Chondrocyte (in vitro differentiated cells): ENCODE measurements around the gene ADAM20. TPM values are rescaled to one million over a fixed set of nuclear protein-coding genes. Genes with fewer than 3 reads are reported as not detected.

Experiments
- DNase-seq: peaks from one replicate; pipeline ENCODE4 v3.0.0; 2021; ENCODE audit warnings: mixed read lengths, low spot score
- H3K27ac Mint-ChIP-seq: one replicate; pipeline ENCODE4 v1.8.0; 2021; ENCODE audit warnings: mild to moderate bottlenecking, moderate library complexity, mixed read lengths; ENCODE audit not compliant: unreplicated experiment
- H3K27me3 Mint-ChIP-seq: 2 replicates; pipeline ENCODE4 v1.8.0; 2021; ENCODE audit warnings: low read depth, mixed read lengths
- H3K36me3 Mint-ChIP-seq: 2 replicates; pipeline ENCODE4 v1.8.0; 2021; ENCODE audit warnings: low read depth, mixed read lengths
- H3K4me1 Mint-ChIP-seq: 2 replicates; pipeline ENCODE4 v1.8.0; 2021; ENCODE audit warnings: low read depth, mild to moderate bottlenecking, mixed read lengths
- H3K4me3 Mint-ChIP-seq: one replicate; pipeline ENCODE4 v1.8.0; 2021; ENCODE audit warnings: mild to moderate bottlenecking, moderate library complexity, mixed read lengths; ENCODE audit not compliant: unreplicated experiment
- H3K9me3 Mint-ChIP-seq: 2 replicates; pipeline ENCODE4 v1.8.0; 2021; ENCODE audit warnings: low read depth, mixed read lengths
- CTCF ChIP-seq: fragments of 200-600 bp; sonication (generic); IDR thresholded peaks from 2 replicates; pipeline ENCODE4 v1.5.0; 2021; ENCODE audit warnings: antibody characterized with exemption, mild to moderate bottlenecking, moderate library complexity
- total RNA-seq: library from RNA; stranded (reverse); gene quantifications from 3 replicates; pipeline ENCODE4 v1.2.1, GENCODE V29; 2021

Gene ADAM20
- total RNA-seq, 1 donor from 2014 or later: 0.35 TPM

- Mint-ChIP-seq H3K27me3 (no peaks in the 10 kb centered on the region), H3K4me1 (no peaks in the 10 kb centered on the region), H3K27ac (no peak overlapping the region), H3K9me3 (peaks cover 19% of the 10 kb centered on the region), H3K36me3 (peaks cover 43% of the 10 kb centered on the region), H3K4me3 (no peak overlapping the region)
- no peak for DNase-seq
- no peak for TF ChIP-seq CTCF
Observed at GRCh38 chr14:70563869-70564268, 29.1 kb upstream of the ADAM20 start.

GRCh38 chr14:70563417-70563816 is 28.6 kb upstream of the ADAM20 start:
- DNase-seq: no peak
- Mint-ChIP-seq H3K9me3 (peaks cover 19% of the 10 kb centered on the region), H3K4me3 (no peak overlapping the region), H3K36me3 (peaks cover 43% of the 10 kb centered on the region), H3K27me3 (no peaks in the 10 kb centered on the region), H3K27ac (no peak overlapping the region), H3K4me1 (no peaks in the 10 kb centered on the region)
- TF ChIP-seq CTCF: no peak

- H3K4me1 Mint-ChIP-seq: no peaks in the 10 kb centered on the region
Observed at GRCh38 chr14:70558356-70558755, 23.6 kb upstream of the ADAM20 start.

GRCh38 chr14:70555890-70556289 is 21.1 kb upstream of the ADAM20 start:
- Mint-ChIP-seq H3K27me3 (no peaks in the 10 kb centered on the region), H3K36me3 (peaks cover 13% of the 10 kb centered on the region), H3K9me3 (peaks cover 4% of the 10 kb centered on the region), H3K4me1 (no peaks in the 10 kb centered on the region), H3K27ac (no peak overlapping the region), H3K4me3 (no peak overlapping the region)
- no peak for TF ChIP-seq CTCF
- DNase-seq: no peak

More at GRCh38 chr14:70558356-70558755, 23.6 kb upstream of the ADAM20 start:
- Mint-ChIP-seq H3K27ac (no peak overlapping the region), H3K36me3 (peaks cover 32% of the 10 kb centered on the region), H3K27me3 (no peaks in the 10 kb centered on the region), H3K9me3 (peaks cover 7% of the 10 kb centered on the region), H3K4me3 (no peak overlapping the region)
- TF ChIP-seq CTCF: no peak
- DNase-seq: no peak

- Mint-ChIP-seq H3K36me3 (peaks cover 20% of the 10 kb centered on the region), H3K27ac (no peak overlapping the region), H3K27me3 (no peaks in the 10 kb centered on the region), H3K4me3 (no peak overlapping the region), H3K4me1 (no peaks in the 10 kb centered on the region), H3K9me3 (peaks cover 24% of the 10 kb centered on the region)
- TF ChIP-seq CTCF: no peak
- DNase-seq: no peak
Observed at GRCh38 chr14:70538087-70538486, 3.3 kb upstream of the ADAM20 start.
